ENCODE measurements around the gene SLC23A2.

- TF ChIP-seq POLR2AphosphoS5 (IDR thresholded peaks at IDR 0.05; ENCODE audit: low read depth, low read length) (no peak), FOXP2 (optimal IDR thresholded peaks at IDR 0.05; ENCODE audit: borderline replicate concordance, extremely low read depth, extremely low read length, insufficient read depth) (no peak), SIN3A (IDR thresholded peaks at IDR 0.05; ENCODE audit: borderline replicate concordance, insufficient read depth, low read length) (no peak), REST (IDR thresholded peaks at IDR 0.05; ENCODE audit: insufficient read depth in 1 of 2, low read depth in 2 of 2, low read length in 2 of 2) (no peak), TAF1 (IDR thresholded peaks at IDR 0.05; ENCODE audit: borderline replicate concordance, insufficient read depth, low read length) (no peak)
Measured at GRCh38 chr20:4956200-4956810, 45.0 kb downstream of the SLC23A2 start.

Measured in PFSK-1 (cell line).